Body of pancreas (tissue), 4 donors: ENCODE measurements around the gene MGAT4A.

Experiments
- POLR2A ChIP-seq, 3 donors: fragments of 450-650 bp; IDR thresholded peaks; one replicate each; pipeline ENCODE4 v1.6.1; 2016; ENCODE audit warnings: antibody characterized with exemption in 3 of 3, mild to moderate bottlenecking in 2 of 3
- TF ChIP-seq, protein P1 (sequence below), 7 experiments: fragments of 450-650 bp in 4 of 7; fragments of 200-600 bp in 3 of 7; sonication (generic) in 3 of 7; IDR thresholded peaks; one replicate each; pipeline ENCODE4 v1.5.1; 2016 to 2019; ENCODE audit warnings: antibody characterized with exemption in 7 of 7

DNA sequence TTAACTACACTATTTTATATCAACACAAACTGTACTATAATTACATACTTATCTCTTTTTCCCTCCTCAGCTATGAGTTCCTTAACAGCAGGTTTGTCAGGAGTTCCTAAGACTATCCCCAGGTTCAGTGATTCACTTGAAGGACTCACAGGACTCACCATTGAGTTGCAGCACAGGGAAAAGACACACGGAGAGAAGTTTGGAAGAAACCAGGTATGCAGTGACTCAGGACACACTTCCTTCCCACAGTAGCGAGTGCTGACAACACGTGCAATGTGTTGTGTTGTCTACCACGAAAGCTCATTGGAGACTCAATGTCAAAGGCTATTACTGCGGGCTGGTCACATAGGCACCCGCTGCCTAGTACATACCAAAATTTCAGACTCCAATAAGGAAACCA lies 32.0 kb downstream of the MGAT4A start:
- no peak for TF ChIP-seq POLR2A (IDR thresholded peaks at IDR 0.05)
- TF ChIP-seq, protein P1, sequence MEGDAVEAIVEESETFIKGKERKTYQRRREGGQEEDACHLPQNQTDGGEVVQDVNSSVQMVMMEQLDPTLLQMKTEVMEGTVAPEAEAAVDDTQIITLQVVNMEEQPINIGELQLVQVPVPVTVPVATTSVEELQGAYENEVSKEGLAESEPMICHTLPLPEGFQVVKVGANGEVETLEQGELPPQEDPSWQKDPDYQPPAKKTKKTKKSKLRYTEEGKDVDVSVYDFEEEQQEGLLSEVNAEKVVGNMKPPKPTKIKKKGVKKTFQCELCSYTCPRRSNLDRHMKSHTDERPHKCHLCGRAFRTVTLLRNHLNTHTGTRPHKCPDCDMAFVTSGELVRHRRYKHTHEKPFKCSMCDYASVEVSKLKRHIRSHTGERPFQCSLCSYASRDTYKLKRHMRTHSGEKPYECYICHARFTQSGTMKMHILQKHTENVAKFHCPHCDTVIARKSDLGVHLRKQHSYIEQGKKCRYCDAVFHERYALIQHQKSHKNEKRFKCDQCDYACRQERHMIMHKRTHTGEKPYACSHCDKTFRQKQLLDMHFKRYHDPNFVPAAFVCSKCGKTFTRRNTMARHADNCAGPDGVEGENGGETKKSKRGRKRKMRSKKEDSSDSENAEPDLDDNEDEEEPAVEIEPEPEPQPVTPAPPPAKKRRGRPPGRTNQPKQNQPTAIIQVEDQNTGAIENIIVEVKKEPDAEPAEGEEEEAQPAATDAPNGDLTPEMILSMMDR (IDR thresholded peaks at IDR 0.05) = no peak
